NCI-H187 (cell line): Measurements from ENCODE around the gene PEX11B.

ENCODE experiments used
- DNase-seq, 2 experiments: peaks; one replicate each; lab custom pipeline; 2025; lab: John Stamatoyannopoulos, UW

The PEX11B gene

GRCh38 chr1:145906954-145907753, 11.4 kb downstream of the PEX11B start:
- DNase-seq: no peak

DNA sequence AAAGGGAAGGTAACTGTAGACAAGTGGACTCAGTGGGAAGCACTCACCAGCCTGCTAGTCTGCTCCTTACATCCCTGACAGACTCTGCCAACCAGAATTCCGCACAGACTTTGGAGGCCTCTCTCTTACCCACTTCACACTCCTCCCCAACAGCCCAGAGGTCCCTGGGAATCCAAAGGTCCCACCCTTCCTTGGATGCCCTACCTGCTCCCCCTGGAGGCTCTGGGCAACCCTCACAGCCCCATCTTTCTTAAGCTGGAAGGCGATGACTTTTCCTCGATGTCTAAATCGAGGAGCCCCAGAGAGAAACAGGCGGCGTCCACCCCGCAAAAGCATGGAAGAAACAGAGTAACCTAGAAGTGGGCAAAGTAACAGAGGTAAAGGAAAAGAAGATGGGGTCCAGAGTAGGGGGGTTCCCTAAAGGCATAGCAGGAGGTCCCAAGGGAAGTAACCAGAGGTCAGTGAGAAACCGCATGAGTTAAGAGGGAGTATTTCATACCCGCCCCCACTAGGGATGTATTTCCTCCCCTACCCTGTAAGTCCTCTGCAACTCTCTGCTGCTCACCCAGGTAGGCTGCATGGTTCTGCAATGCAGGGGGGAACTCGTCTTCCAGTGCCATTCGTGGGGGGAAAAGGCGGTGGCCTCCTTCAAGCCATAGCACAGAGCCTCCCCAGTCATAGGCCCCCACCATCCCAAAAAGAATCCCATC, 17.1 kb downstream of the PEX11B start:
- DNase-seq: no peak

- no peak for DNase-seq
These were observed 19.8 kb downstream of the PEX11B start for GRCh38 chr1:145898756-145899155.

GRCh38 chr1:145897969-145898368, 20.5 kb downstream of the PEX11B start:
- DNase-seq: no peak

DNA sequence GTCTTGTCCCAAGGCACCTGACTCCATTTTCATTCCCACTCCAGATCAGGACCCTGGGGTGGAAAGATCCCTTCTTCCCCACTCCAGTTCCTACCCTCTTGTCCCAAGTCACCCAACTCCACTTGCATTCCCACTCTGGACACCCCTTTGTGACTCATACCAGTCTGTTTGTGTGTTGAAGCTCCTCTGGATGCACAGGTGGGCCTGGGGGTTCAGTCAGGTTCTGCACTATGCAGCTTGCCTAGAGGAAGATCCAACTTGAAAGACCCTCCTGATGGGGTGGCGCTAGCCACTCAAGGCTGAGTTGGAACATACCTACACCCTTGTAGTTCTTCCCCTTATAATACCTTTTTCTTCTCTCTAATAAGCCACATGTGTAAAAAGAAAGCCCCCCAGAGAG, 23.0 kb downstream of the PEX11B start:
- DNase-seq: no peak

GRCh38 chr1:145893306-145894055, 25.0 kb downstream of the PEX11B start:
- DNase-seq: no peak

- no peak for DNase-seq
These were observed 25.9 kb downstream of the PEX11B start for GRCh38 chr1:145892486-145893087.

DNA sequence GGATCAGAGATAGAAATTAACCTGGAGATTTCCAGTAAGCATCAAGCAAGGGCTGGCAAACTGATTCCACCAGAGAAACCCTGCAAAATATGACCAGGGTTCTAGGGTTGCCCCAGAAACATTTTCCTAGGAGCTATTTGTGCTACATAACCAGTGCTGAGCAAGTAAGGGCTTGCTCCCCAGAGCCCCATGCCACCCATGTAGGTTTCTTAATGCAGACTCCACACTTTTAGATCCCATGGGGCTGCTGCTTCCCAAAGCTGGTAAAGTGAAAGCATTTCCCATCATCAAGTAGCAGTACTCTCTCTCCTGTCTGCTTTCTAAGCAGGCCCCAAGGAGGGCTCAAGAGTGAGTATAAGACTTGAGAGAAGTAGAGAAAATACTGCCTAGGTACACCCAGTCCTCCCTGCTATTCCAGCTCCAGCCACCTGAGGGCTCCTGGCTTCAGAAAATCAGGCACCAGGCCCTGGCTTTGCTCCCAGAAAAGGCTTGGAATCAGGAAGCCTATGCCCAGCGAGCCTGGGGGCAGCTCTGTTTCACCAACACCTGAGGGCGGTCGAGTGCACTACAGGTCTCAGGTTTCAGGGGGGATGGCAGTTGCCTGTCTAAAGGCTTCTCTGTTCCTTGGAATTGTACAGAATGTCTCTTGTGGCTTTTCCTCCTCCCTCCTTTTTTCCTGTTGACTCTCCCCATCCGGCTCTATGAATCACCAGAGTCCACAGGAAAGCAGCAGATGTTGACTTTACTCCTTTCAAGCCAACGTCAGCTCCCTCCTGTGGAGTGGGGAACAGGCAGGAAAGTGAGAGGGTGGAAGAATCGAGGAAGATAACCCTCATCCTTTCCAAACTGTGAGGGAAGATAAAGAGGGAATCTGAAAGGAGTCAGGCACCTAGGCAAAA, 26.7 kb downstream of the PEX11B start:
- peak; percentile 98 to 99 for DNase-seq

- no peak for DNase-seq
These were observed 27.4 kb downstream of the PEX11B start for GRCh38 chr1:145891143-145891542.

DNA sequence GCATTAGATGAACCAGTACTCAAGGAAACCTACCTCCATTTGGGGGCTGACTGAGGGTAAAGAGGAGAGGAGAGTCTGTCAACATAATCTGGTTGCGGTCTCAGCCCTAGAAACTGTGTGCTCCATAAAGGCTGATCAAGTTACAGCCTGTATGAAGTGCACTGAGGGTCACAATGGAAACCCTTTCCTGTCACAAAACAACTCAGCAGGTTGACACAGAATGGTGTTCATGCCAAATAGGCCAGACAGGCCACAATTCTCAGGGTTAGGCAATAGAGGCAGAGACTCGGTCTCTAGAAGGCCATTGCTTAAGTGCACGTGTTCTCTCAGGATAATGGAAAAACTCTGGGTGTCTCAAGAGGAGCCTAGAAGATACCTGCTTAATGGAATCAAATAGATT, 28.8 kb downstream of the PEX11B start:
- DNase-seq: peak; percentile 73 to 79

GRCh38 chr1:145887631-145888030, 30.9 kb downstream of the PEX11B start:
- no peak for DNase-seq

DNA sequence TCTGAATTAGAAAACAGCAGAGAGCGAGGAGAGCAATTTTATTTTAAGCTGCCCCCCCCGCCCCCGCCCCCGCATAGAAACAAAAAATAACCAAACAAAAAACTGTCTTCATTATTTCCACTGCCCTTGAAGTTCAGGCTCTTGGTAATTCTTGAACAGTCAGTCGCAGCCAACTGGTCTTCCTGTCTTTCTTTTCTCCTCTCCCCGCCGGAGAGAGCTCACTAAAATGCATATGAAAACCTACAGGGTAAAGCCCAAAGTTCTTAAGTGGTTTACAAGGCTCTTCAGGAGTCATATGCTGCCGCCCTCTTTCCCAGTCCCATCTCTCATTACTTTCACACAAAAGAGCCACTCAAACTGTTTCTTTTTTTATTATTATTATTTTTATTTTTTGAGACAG, 31.7 kb downstream of the PEX11B start:
- DNase-seq: no peak

DNA sequence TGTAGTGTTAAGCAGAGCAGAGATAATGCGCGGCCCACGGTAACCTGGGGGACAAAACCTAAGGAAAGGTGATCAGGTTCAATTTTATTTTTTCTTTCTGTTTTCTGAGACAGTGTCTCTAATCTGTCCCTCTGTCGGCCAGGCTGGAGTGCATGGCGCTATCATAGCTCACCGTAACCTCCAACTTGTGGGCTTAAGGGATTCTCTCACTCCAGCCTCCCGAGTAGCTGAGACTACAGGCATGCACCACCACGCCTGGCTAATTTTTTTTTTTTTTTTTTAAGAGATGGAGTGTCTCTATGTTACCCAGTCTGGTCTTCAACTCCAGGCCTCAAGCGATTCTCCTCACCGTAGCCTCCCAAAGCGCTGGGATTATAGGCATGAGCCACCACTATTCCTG, 32.1 kb downstream of the PEX11B start:
- DNase-seq: no peak

DNA sequence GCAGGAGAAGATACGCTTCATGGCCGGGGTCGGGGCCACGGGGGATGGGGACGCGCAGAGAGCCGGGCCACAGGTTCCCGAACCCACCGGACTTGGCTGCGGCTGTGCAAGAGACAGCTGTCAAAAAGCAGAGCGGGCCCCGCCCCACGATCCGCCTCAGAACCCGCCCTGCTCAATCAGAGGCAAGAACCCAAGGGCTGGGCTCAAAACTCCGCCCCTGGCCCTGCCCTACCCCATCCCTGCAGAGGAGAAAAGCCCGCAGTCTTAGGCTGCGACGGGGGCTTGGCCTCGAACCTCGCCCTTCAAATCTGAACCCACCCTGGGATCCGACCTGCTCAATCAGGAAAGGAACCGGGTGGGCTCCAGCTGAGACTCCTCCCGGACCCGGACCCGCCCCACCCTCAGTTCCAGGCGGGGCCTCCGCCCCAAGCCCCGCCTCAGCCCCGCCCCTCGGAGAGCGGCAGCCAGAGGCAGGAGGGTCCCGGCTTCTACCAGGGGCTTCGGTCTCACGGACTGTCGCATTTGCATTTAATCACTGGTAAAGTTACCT, 32.7 kb downstream of the PEX11B start, which contains the start of gene ANKRD35:
ANKRD35 (minus strand) TSS at position 129 of the 550 bp plus-strand sequence; CDS start at position 21, 108 bp downstream.
- DNase-seq: peak; percentile 86 to 92

GRCh38 chr1:145884675-145885074, 33.8 kb downstream of the PEX11B start:
- DNase-seq: no peak

- DNase-seq: peak; percentile 95
These were observed 38.7 kb downstream of the PEX11B start for GRCh38 chr1:145879775-145880174.

DNA sequence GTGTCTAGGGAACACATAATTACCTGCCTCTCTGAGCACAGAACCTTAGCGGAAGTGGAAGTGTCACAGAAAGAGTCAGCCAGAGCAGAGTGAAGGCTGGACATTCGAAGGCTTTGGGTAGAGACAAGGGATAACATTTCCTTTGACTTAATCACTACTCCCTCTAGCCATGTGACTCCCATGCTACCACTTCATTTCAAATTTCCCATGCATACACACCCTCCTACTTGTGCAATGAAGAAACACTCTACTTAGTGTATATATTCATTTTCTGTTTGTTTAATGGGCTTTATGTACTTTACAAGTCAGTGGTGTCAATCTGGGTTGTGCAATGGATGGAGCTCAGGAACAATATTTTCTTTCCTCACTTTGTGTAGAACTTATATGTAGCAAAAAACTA, 39.8 kb downstream of the PEX11B start:
- peak; percentile 32 to 46 for DNase-seq

GRCh38 chr1:145877923-145878486, 40.5 kb downstream of the PEX11B start:
- no peak for DNase-seq

DNA sequence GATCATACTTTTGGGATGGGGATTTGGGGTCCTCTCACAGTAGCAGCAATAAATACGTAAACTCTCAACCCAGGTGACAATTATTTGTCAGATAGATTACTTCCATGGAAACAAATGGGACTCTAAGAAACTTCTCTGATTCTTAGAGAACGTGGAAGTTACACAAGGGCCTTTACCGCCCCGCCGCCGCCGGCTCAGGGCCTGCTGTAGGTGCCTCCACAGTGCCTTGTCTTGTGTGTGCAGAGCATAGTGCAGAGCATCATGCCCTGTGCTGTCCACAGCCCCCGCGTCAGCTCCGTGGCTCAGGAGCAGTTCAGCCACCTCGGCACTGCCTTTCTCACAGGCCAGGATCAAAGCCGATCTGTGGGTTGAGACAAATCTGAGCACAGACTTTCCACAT, 43.9 kb downstream of the PEX11B start:
- DNase-seq: no peak
